CD14-positive monocyte (primary cell): ENCODE measurements around the gene DOK6. TPM values are rescaled to one million over a fixed set of nuclear protein-coding genes. Genes with fewer than 3 reads are reported as not detected.

Source experiments
- DNase-seq, 3 donors: peaks; one replicate each; pipeline ENCODE4 v3.0.0-alpha.2; 2011 to 2022
- H2AFZ ChIP-seq: 2 replicates; pipeline ENCODE4 v1.6.0; 2012; ENCODE audit warnings: mild to moderate bottlenecking, low read depth, low read length, inconsistent platforms; ENCODE audit not compliant: insufficient read depth, poor library complexity, severe bottlenecking
- H3K27ac ChIP-seq, 2 donors: 1 replicate in 1 of 2; 2 replicates in 1 of 2; pipeline ENCODE4 v1.5.1; 2012 to 2013; ENCODE audit warnings: low read length in 2 of 2, control low read depth in 1 of 2, inconsistent platforms in 1 of 2, low read depth in 1 of 2, mild to moderate bottlenecking in 1 of 2
- H3K27me3 ChIP-seq, 2 donors: one replicate each; pipeline versions ENCODE4 v1.6.0 to v1.6.1; 2011 to 2013; ENCODE audit warnings: low read length in 2 of 2; ENCODE audit not compliant: control insufficient read depth in 2 of 2, insufficient read depth in 2 of 2
- H3K36me3 ChIP-seq, 2 donors: replicated peaks in 1 of 2; 1 replicate in 1 of 2; 2 replicates in 1 of 2; pipeline versions ENCODE4 v1.5.1 to v1.6.1; 2012 to 2013; ENCODE audit warnings: low read length in 2 of 2, control low read depth in 1 of 2, inconsistent platforms in 1 of 2, mild to moderate bottlenecking in 1 of 2; ENCODE audit not compliant: insufficient read depth in 2 of 2, control insufficient read depth in 1 of 2
- H3K4me1 ChIP-seq, 2 donors: 1 replicate in 1 of 2; 2 replicates in 1 of 2; pipeline versions ENCODE4 v1.5.1 to v1.6.1; 2012 to 2013; ENCODE audit warnings: low read length in 2 of 2, control low read depth in 1 of 2, inconsistent platforms in 1 of 2, mild to moderate bottlenecking in 1 of 2, moderate library complexity in 1 of 2; ENCODE audit not compliant: insufficient read depth in 2 of 2, control insufficient read depth in 1 of 2
- H3K4me2 ChIP-seq: replicated peaks from 2 replicates; pipeline ENCODE3; 2012; ENCODE audit warnings: low read length, moderate library complexity, mild to moderate bottlenecking; ENCODE audit not compliant: poor library complexity, severe bottlenecking; ENCODE audit errors: extremely low read depth
- H3K4me3 ChIP-seq, 3 experiments: fragments of 200-600 bp in 1 of 3; sonication (generic) in 1 of 3; replicated peaks in 1 of 3; 1 replicate in 2 of 3; 2 replicates in 1 of 3; pipeline ENCODE4 v1.5.1; 2011 to 2013; ENCODE audit warnings: low read length in 3 of 3, mild to moderate bottlenecking in 3 of 3, control low read depth in 2 of 3, low read depth in 2 of 3, inconsistent platforms in 1 of 3, moderate library complexity in 1 of 3
- H3K79me2 ChIP-seq: 2 replicates; pipeline ENCODE4 v1.6.0; 2012; ENCODE audit warnings: mild to moderate bottlenecking, control low read depth, inconsistent platforms, low read length, moderate library complexity; ENCODE audit not compliant: insufficient read depth
- H3K9ac ChIP-seq: 2 replicates; pipeline ENCODE4 v1.6.0; 2017; ENCODE audit warnings: low read length, mild to moderate bottlenecking; ENCODE audit not compliant: insufficient read depth, poor library complexity, severe bottlenecking
- H3K9me3 ChIP-seq, 2 donors: replicated peaks in 1 of 2; 1 replicate in 1 of 2; 2 replicates in 1 of 2; pipeline versions ENCODE4 v1.5.1 to v1.6.1; 2012 to 2013; ENCODE audit warnings: low read length in 2 of 2, control low read depth in 1 of 2; ENCODE audit not compliant: control insufficient read depth in 1 of 2, insufficient read depth in 1 of 2
- H4K20me1 ChIP-seq: 2 replicates; pipeline ENCODE4 v1.6.0; 2012; ENCODE audit warnings: mild to moderate bottlenecking, low read length, control low read depth, moderate library complexity; ENCODE audit not compliant: insufficient read depth
- H3K27ac Mint-ChIP-seq, 7 donors: one replicate each; pipeline ENCODE4 v1.8.0; 2020; ENCODE audit warnings: mild to moderate bottlenecking in 7 of 7, mixed read lengths in 7 of 7, moderate library complexity in 6 of 7, inconsistent platforms in 2 of 7
- H3K27me3 Mint-ChIP-seq, 3 donors: one replicate each; pipeline ENCODE4 v1.8.0; 2021 to 2022; ENCODE audit warnings: low read depth in 3 of 3, mild to moderate bottlenecking in 3 of 3, mixed read lengths in 3 of 3, moderate library complexity in 3 of 3, inconsistent platforms in 1 of 3
- H3K36me3 Mint-ChIP-seq, 2 donors: one replicate each; pipeline ENCODE4 v1.8.0; 2020; ENCODE audit warnings: mixed read lengths in 2 of 2, inconsistent platforms in 1 of 2, mild to moderate bottlenecking in 1 of 2
- H3K4me1 Mint-ChIP-seq: one replicate; pipeline ENCODE4 v1.8.0; 2020; ENCODE audit warnings: mild to moderate bottlenecking, mixed read lengths
- H3K4me3 Mint-ChIP-seq, 2 donors: one replicate each; pipeline ENCODE4 v1.8.0; 2020; ENCODE audit warnings: mild to moderate bottlenecking in 2 of 2, mixed read lengths in 2 of 2, moderate library complexity in 1 of 2
- H3K9me3 Mint-ChIP-seq, 7 donors: one replicate each; pipeline ENCODE4 v1.8.0; 2020 to 2022; ENCODE audit warnings: mixed read lengths in 7 of 7, mild to moderate bottlenecking in 6 of 7, moderate library complexity in 6 of 7, inconsistent platforms in 2 of 7
- WGBS: methylation state at CpG from one replicate; pipeline ENCODE4 v1.1.5; 2013; ENCODE audit warnings: missing lambda C conversion rate; ENCODE audit not compliant: insufficient coverage; 5-methylcytosine and 5-hydroxymethylcytosine counted together
- intact Hi-C, 2 donors: fragments of 100-400 bp; cut with micrococcal nuclease; formaldehyde crosslinking; loops; one replicate each; pipeline versions ENCODE4 v1.15.0 to v1.15.1; 2023
- polyA plus RNA-seq, 3 donors: library from polyadenylated mRNA; depleted of rRNA in 1 of 3; unstranded in 2 of 3; stranded (reverse) in 1 of 3; fragments of 300-500 nt in 2 of 3; fragments of >200 nt in 1 of 3; fragmentation: Illumina TruSeq in 2 of 3; gene quantifications; 1 replicate in 2 of 3; 2 replicates in 1 of 3; pipeline ENCODE4 v1.2.3, GENCODE V29; 2012 to 2021
- TF ChIP-seq, protein P1 (sequence below): fragments of 200-600 bp; IDR thresholded peaks from one replicate; pipeline ENCODE4 v1.8.0; 2022; ENCODE audit warnings: antibody characterized with exemption, mild to moderate bottlenecking

DOK6 gene
- polyA plus RNA-seq, 3 donors: not detected

DNA sequence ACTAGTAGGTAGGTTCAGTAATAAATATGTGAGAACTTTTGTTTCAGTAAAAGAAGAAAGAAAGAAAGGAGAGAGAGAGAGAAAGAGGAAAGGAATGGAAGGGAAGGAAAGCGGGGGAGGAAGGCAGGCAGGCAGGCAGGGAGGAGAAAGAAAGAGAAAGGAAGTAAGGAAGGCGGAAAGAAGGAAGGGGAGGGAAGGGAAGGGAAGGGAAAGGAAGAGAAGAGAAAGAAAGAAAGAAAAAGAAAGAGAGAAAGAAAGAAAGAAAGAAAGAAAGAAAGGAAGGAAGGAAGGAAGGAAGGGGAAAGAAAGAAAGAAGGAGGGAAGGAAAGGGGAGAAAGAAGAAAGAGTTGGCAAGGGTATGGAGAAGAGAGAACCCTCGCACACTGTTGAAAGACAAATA, 479.4 kb downstream of the DOK6 start:
- H3K4me3 ChIP-seq: no peak overlapping the region
- no peaks in the 10 kb centered on the region for H3K4me1 Mint-ChIP-seq
- H3K27ac ChIP-seq: no peak overlapping the region
- no peaks in the 10 kb centered on the region for H3K4me1 ChIP-seq
- no peaks in the 10 kb centered on the region for H3K9me3 ChIP-seq
- H3K4me2 ChIP-seq: no peak overlapping the region
- WGBS: 100% methylated on average over 2 of the region's 3 CpGs
- H3K9ac ChIP-seq: no peak overlapping the region
- H3K9me3 Mint-ChIP-seq: peaks cover 0 to 9% (median 2%) of the 10 kb centered on the region in 7 donors
- no peaks in the 10 kb centered on the region for H3K36me3 Mint-ChIP-seq
- peaks cover 0 to 2% (median 2%) of the 10 kb centered on the region in 3 donors for H3K27me3 Mint-ChIP-seq
- H3K27me3 ChIP-seq: no peaks in the 10 kb centered on the region
- no peaks in the 10 kb centered on the region for H3K79me2 ChIP-seq
- intact Hi-C loops: no loop called here
- no peaks in the 10 kb centered on the region for H3K36me3 ChIP-seq
- no peaks in the 10 kb centered on the region for H4K20me1 ChIP-seq
- TF ChIP-seq, protein P1, sequence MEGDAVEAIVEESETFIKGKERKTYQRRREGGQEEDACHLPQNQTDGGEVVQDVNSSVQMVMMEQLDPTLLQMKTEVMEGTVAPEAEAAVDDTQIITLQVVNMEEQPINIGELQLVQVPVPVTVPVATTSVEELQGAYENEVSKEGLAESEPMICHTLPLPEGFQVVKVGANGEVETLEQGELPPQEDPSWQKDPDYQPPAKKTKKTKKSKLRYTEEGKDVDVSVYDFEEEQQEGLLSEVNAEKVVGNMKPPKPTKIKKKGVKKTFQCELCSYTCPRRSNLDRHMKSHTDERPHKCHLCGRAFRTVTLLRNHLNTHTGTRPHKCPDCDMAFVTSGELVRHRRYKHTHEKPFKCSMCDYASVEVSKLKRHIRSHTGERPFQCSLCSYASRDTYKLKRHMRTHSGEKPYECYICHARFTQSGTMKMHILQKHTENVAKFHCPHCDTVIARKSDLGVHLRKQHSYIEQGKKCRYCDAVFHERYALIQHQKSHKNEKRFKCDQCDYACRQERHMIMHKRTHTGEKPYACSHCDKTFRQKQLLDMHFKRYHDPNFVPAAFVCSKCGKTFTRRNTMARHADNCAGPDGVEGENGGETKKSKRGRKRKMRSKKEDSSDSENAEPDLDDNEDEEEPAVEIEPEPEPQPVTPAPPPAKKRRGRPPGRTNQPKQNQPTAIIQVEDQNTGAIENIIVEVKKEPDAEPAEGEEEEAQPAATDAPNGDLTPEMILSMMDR: no peak
- no peak overlapping the region for H3K27ac Mint-ChIP-seq
- H3K4me3 Mint-ChIP-seq: no peak overlapping the region
- no peak for DNase-seq
- H2AFZ ChIP-seq: no peak overlapping the region

DNA sequence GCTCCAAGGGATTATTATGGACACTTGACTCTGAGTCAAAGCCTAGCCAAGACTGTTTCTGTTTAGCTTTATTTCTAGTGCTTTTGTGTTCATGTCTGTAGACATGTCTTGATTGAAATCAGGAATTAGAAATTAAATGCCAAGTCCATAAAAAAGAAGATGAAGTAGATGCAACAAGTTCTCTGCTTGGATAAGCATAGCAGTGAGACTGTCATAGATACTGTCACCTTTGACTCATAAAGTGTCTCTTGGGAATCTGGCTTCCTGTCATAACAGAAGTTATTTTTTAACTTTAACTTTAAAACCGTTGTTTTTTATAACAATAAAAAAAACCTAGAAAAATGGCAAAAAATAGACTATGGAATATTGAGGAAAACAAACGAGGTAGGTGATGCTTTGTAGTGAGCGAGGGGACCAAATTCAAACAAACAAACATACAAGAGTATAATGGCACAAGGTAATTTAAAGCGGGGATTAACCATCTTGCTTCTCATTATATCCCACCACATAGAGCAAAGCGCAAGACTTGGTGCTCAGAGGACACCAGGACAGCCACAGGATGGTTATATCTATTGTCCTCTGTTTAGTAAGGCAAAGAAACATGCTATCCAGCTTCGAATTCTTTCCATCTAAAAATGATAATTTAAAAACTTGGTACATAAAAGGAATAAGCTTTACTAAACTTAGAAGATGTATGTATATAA, 482.4 kb downstream of the DOK6 start:
- intact Hi-C loops: no loop called here
- no peaks in the 10 kb centered on the region for H3K4me1 Mint-ChIP-seq
- no peak overlapping the region for H3K9ac ChIP-seq

More for the DNA sequence above, 482.4 kb downstream of the DOK6 start:
- Histone ChIP-seq H3K79me2 (no peaks in the 10 kb centered on the region), H3K9me3 (peaks cover 0 to 4% of the 10 kb centered on the region in 2 donors), H4K20me1 (no peaks in the 10 kb centered on the region), H3K4me3 (no peak overlapping the region), H3K4me1 (no peaks in the 10 kb centered on the region), H3K4me2 (no peak overlapping the region), H3K27ac (no peak overlapping the region), H3K36me3 (no peaks in the 10 kb centered on the region), H3K27me3 (no peaks in the 10 kb centered on the region), H2AFZ (no peak overlapping the region)
- TF ChIP-seq, protein P1: no peak
- 100% methylated on average over 1 of the region's 6 CpGs for WGBS
- Mint-ChIP-seq H3K27ac (no peak overlapping the region), H3K36me3 (no peaks in the 10 kb centered on the region), H3K9me3 (peaks cover 0 to 12% (median 4%) of the 10 kb centered on the region in 7 donors), H3K4me3 (no peak overlapping the region), H3K27me3 (peaks cover 0 to 2% (median 0%) of the 10 kb centered on the region in 3 donors)
- no peak for DNase-seq
